Panc1 (cell line): ENCODE results near the gene ZNF627.

Experiments used
- POLR2AphosphoS5 ChIP-seq: IDR thresholded peaks from 2 replicates; pipeline ENCODE4 v1.6.1; 2012; ENCODE audit warnings: mild to moderate bottlenecking, low read depth, low read length, moderate library complexity
- TCF7L2 ChIP-seq: IDR thresholded peaks from 2 replicates; pipeline ENCODE4 v1.6.1; 2011; ENCODE audit warnings: mild to moderate bottlenecking, low read depth, low read length, inconsistent platforms
- TF ChIP-seq, protein P1 (sequence below): fragments of 450-650 bp; IDR thresholded peaks from 2 replicates; pipeline ENCODE4 v1.5.1; 2017; ENCODE audit warnings: mild to moderate bottlenecking
- TF ChIP-seq, protein P2 (sequence below), 2 experiments: IDR thresholded peaks; 2 replicates each; pipeline ENCODE4 v1.6.1; 2011 to 2012; ENCODE audit warnings: low read depth in 2 of 2, control low read depth in 1 of 2, low read length in 1 of 2, mild to moderate bottlenecking in 1 of 2, moderate library complexity in 1 of 2; ENCODE audit not compliant: insufficient read depth in 1 of 2

DNA sequence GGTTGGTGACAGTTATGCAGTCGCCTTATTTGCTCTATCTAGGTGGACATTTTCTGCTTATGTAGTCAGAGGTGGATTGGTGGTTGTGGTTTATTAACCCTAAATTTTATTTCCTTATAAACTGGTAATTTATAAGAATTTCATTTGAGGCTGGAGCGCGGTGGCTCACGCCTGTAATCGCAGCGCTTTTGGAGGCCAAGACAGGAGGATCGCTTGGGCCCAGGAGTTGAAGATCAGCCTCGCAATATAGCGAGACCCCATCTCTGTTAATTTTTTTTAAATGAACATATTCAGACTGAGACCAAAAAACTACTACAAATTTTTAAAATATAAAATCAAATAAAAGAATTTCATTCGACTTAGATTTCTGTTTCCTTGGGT lies 810 bp downstream of the ZNF627 start:
- TF ChIP-seq, protein P1, sequence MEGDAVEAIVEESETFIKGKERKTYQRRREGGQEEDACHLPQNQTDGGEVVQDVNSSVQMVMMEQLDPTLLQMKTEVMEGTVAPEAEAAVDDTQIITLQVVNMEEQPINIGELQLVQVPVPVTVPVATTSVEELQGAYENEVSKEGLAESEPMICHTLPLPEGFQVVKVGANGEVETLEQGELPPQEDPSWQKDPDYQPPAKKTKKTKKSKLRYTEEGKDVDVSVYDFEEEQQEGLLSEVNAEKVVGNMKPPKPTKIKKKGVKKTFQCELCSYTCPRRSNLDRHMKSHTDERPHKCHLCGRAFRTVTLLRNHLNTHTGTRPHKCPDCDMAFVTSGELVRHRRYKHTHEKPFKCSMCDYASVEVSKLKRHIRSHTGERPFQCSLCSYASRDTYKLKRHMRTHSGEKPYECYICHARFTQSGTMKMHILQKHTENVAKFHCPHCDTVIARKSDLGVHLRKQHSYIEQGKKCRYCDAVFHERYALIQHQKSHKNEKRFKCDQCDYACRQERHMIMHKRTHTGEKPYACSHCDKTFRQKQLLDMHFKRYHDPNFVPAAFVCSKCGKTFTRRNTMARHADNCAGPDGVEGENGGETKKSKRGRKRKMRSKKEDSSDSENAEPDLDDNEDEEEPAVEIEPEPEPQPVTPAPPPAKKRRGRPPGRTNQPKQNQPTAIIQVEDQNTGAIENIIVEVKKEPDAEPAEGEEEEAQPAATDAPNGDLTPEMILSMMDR: no peak
- TF ChIP-seq, protein P2, sequence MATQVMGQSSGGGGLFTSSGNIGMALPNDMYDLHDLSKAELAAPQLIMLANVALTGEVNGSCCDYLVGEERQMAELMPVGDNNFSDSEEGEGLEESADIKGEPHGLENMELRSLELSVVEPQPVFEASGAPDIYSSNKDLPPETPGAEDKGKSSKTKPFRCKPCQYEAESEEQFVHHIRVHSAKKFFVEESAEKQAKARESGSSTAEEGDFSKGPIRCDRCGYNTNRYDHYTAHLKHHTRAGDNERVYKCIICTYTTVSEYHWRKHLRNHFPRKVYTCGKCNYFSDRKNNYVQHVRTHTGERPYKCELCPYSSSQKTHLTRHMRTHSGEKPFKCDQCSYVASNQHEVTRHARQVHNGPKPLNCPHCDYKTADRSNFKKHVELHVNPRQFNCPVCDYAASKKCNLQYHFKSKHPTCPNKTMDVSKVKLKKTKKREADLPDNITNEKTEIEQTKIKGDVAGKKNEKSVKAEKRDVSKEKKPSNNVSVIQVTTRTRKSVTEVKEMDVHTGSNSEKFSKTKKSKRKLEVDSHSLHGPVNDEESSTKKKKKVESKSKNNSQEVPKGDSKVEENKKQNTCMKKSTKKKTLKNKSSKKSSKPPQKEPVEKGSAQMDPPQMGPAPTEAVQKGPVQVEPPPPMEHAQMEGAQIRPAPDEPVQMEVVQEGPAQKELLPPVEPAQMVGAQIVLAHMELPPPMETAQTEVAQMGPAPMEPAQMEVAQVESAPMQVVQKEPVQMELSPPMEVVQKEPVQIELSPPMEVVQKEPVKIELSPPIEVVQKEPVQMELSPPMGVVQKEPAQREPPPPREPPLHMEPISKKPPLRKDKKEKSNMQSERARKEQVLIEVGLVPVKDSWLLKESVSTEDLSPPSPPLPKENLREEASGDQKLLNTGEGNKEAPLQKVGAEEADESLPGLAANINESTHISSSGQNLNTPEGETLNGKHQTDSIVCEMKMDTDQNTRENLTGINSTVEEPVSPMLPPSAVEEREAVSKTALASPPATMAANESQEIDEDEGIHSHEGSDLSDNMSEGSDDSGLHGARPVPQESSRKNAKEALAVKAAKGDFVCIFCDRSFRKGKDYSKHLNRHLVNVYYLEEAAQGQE (IDR thresholded peaks at IDR 0.05; ENCODE audit: insufficient read depth in 1 of 2, low read depth in 2 of 2, low read length in 1 of 2): no peak
- TF ChIP-seq POLR2AphosphoS5 (no peak), TCF7L2 (no peak)
